Spleen (tissue), 11 donors: ENCODE measurements around the gene CES4A. TPM values are rescaled to one million over a fixed set of nuclear protein-coding genes. Genes with fewer than 3 reads are reported as not detected.

Experiments
- DNase-seq: peaks from one replicate; pipeline ENCODE4 v3.0.0-alpha.2; 2020
- H3K27ac ChIP-seq, 8 donors: fragments of 200-600 bp; sonication (generic) in 7 of 8; 1 replicate in 4 of 8; 2 replicates in 4 of 8; pipeline versions ENCODE4 v1.5.0 to v1.8.0; 2016 to 2021; ENCODE audit warnings: inconsistent platforms in 4 of 8, mild to moderate bottlenecking in 4 of 8, moderate library complexity in 1 of 8
- H3K27me3 ChIP-seq, 7 donors: fragments of 200-600 bp; sonication (generic) in 6 of 7; replicated peaks in 1 of 7; 1 replicate in 4 of 7; 2 replicates in 3 of 7; pipeline versions ENCODE4 v1.5.0 to v1.8.0; 2016 to 2021; ENCODE audit warnings: inconsistent platforms in 3 of 7, mild to moderate bottlenecking in 1 of 7
- H3K36me3 ChIP-seq, 6 donors: fragments of 200-600 bp; sonication (generic) in 5 of 6; 1 replicate in 4 of 6; 2 replicates in 2 of 6; pipeline versions ENCODE4 v1.5.0 to v1.8.0; 2016 to 2021; ENCODE audit warnings: inconsistent platforms in 2 of 6
- H3K4me1 ChIP-seq, 6 donors: fragments of 200-600 bp; sonication (generic) in 5 of 6; 1 replicate in 3 of 6; 2 replicates in 3 of 6; pipeline versions ENCODE4 v1.5.0 to v1.8.0; 2016 to 2021; ENCODE audit warnings: inconsistent platforms in 3 of 6
- H3K4me3 ChIP-seq, 8 donors: fragments of 200-600 bp; sonication (generic) in 7 of 8; 1 replicate in 4 of 8; 2 replicates in 4 of 8; pipeline versions ENCODE4 v1.5.0 to v1.8.0; 2016 to 2021; ENCODE audit warnings: inconsistent platforms in 4 of 8, mild to moderate bottlenecking in 4 of 8, moderate library complexity in 2 of 8
- H3K9me3 ChIP-seq, 8 donors: fragments of 200-600 bp; sonication (generic) in 7 of 8; 1 replicate in 4 of 8; 2 replicates in 4 of 8; pipeline versions ENCODE4 v1.5.0 to v1.8.0; 2016 to 2021; ENCODE audit warnings: inconsistent platforms in 4 of 8
- CTCF ChIP-seq, 11 experiments: fragments of 200-600 bp in 7 of 11; fragments of 450-650 bp in 4 of 11; sonication (generic) in 4 of 11; IDR thresholded peaks in 8 of 11; conservative IDR thresholded peaks in 3 of 11; 1 replicate in 7 of 11; 2 replicates in 4 of 11; pipeline versions ENCODE4 v1.4.0 to v1.8.0; 2016 to 2021; ENCODE audit warnings: antibody characterized with exemption in 11 of 11, inconsistent platforms in 4 of 11, mild to moderate bottlenecking in 1 of 11
- POLR2A ChIP-seq, 3 donors: fragments of 450-650 bp; IDR thresholded peaks; one replicate each; pipeline ENCODE4 v1.5.1; 2017; ENCODE audit warnings: antibody characterized with exemption in 3 of 3, mild to moderate bottlenecking in 1 of 3
- POLR2AphosphoS5 ChIP-seq, 3 donors: sonication (generic); formaldehyde crosslinking; IDR thresholded peaks; one replicate each; pipeline ENCODE4 v1.5.1; 2017; ENCODE audit warnings: antibody characterized with exemption in 3 of 3
- WGBS, 5 donors: extraction: QIAGEN DNeasy Blood & Tissue Kit in 3 of 5; methylation state at CpG; one replicate each; pipeline versions ENCODE4 v1.1.5 to v1.1.7; 2013 to 2018; 5-methylcytosine and 5-hydroxymethylcytosine counted together
- intact Hi-C: fragments of 100-400 bp; cut with DNase I; formaldehyde crosslinking; loops from one replicate; pipeline ENCODE4 v1.15.0; 2023; ENCODE audit warnings: low total_unique reads
- polyA plus RNA-seq, 3 donors: library from polyadenylated mRNA; stranded (reverse); fragments of 200-250 nt; gene quantifications; one replicate each; pipeline ENCODE4 v1.2.1, GENCODE V29; 2013
- total RNA-seq, 7 donors: library from RNA; depleted of rRNA in 3 of 7; stranded (reverse); fragments of >200 nt in 3 of 7; fragmentation: NEBNext Ultra II Directional in 4 of 7; extraction: Animal tissue kit (Norgen Biotek cat#: 25700) in 4 of 7; gene quantifications; one replicate each; pipeline versions ENCODE4 v1.1.0 to v1.2.1, GENCODE V29; 2016 to 2021
- donor health status: healthy with polysubstance abuse.
- donor health status: DM: no; HTN: no; CAD: no; lungs with moderate emphysema.
- donor health status: DM: no; HTN: no; CAD: no.
- donor health status: Bipolar disorder and iron deficiency.
- donor health status: healthy.
- donor health status: DM: no; HTN: no; CAD: no.
- donor health status: DM: yes; HTN: yes; CAD: no.

Gene CES4A
- total and polyA plus RNA-seq, 10 donors, result 5.0 to 9.9 (median 6.7) TPM

- Histone ChIP-seq H3K27me3 (peaks cover 0 to 59% (median 17%) of the 10 kb centered on the region in 7 donors), H3K36me3 (peaks cover 0 to 6% (median 2%) of the 10 kb centered on the region in 6 donors), H3K27ac (no peak overlapping the region), H3K4me3 (peak overlapping the region in 6 of 8 donors; percentile 41 to 70 (median 49)), H3K9me3 (peaks cover 0 to 5% (median 0%) of the 10 kb centered on the region in 8 donors), H3K4me1 (peaks cover 5 to 28% (median 21%) of the 10 kb centered on the region in 6 donors)
- intact Hi-C loops, result no loop called here
- TF ChIP-seq CTCF (IDR thresholded peaks at IDR 0.05 in 8 of 11, conservative IDR thresholded peaks at IDR 0.05 in 3 of 11) (no peak), POLR2A (IDR thresholded peaks at IDR 0.05) (no peak), POLR2AphosphoS5 (IDR thresholded peaks at IDR 0.05) (no peak)
- WGBS, 5 donors, result 9 to 45% (median 21%) methylated on average over 11 to 21 of the region's 21 CpGs
- no peak for DNase-seq
Observed at GRCh38 chr16:66948837-66949225, 39.6 kb upstream of the CES4A start.

GRCh38 chr16:66949472-66949871 is 38.9 kb upstream of the CES4A start:
- no peak for TF ChIP-seq POLR2AphosphoS5 (IDR thresholded peaks at IDR 0.05)
- TF ChIP-seq CTCF (IDR thresholded peaks at IDR 0.05 in 8 of 11, conservative IDR thresholded peaks at IDR 0.05 in 3 of 11), result no peak
- no peak for TF ChIP-seq POLR2A (IDR thresholded peaks at IDR 0.05)
- Histone ChIP-seq H3K4me3 (no peak overlapping the region), H3K27me3 (peaks cover 0 to 60% (median 17%) of the 10 kb centered on the region in 7 donors), H3K4me1 (peaks cover 5 to 28% (median 21%) of the 10 kb centered on the region in 6 donors), H3K9me3 (peaks cover 0 to 5% (median 0%) of the 10 kb centered on the region in 8 donors), H3K36me3 (no peaks in the 10 kb centered on the region), H3K27ac (no peak overlapping the region)
- WGBS, 5 donors, result 68 to 90% (median 73%) methylated on average over 6 of the region's 6 CpGs
- intact Hi-C loops, result no loop called here
- DNase-seq, result no peak

- no peak for DNase-seq
- Histone ChIP-seq H3K27me3 (peaks cover 0 to 60% (median 17%) of the 10 kb centered on the region in 7 donors), H3K4me3 (no peak overlapping the region), H3K36me3 (no peaks in the 10 kb centered on the region), H3K27ac (no peak overlapping the region), H3K9me3 (peaks cover 0 to 5% (median 0%) of the 10 kb centered on the region in 8 donors), H3K4me1 (peaks cover 5 to 28% (median 21%) of the 10 kb centered on the region in 6 donors)
- intact Hi-C loops, result no loop called here
- no peak for TF ChIP-seq POLR2A (IDR thresholded peaks at IDR 0.05)
- no peak for TF ChIP-seq CTCF (IDR thresholded peaks at IDR 0.05 in 8 of 11, conservative IDR thresholded peaks at IDR 0.05 in 3 of 11)
- TF ChIP-seq POLR2AphosphoS5 (IDR thresholded peaks at IDR 0.05), result no peak
- WGBS, 5 donors, result 63 to 72% (median 69%) methylated on average over 2 of the region's 2 CpGs
Observed at GRCh38 chr16:66950437-66950836, 38.0 kb upstream of the CES4A start.

- 79 to 86% (median 80%) methylated on average over 4 of the region's 4 CpGs for WGBS, 5 donors
- Histone ChIP-seq H3K27ac (no peak overlapping the region), H3K36me3 (no peaks in the 10 kb centered on the region), H3K9me3 (peaks cover 0 to 5% (median 0%) of the 10 kb centered on the region in 8 donors), H3K4me1 (peaks cover 5 to 28% (median 21%) of the 10 kb centered on the region in 6 donors), H3K27me3 (peaks cover 0 to 60% (median 17%) of the 10 kb centered on the region in 7 donors), H3K4me3 (no peak overlapping the region)
- TF ChIP-seq POLR2A (IDR thresholded peaks at IDR 0.05), result no peak
- TF ChIP-seq POLR2AphosphoS5 (IDR thresholded peaks at IDR 0.05), result no peak
- no peak for TF ChIP-seq CTCF (IDR thresholded peaks at IDR 0.05 in 8 of 11, conservative IDR thresholded peaks at IDR 0.05 in 3 of 11)
- intact Hi-C loops, result no loop called here
- no peak for DNase-seq
Observed at GRCh38 chr16:66950971-66951790, 37.2 kb upstream of the CES4A start.
